DOHH2 (cell line): Measurements from ENCODE around the gene ZNF346.

Source experiments
- EZH2phosphoT487 ChIP-seq: fragments of 200-600 bp; sonication (generic); IDR thresholded peaks from 2 replicates; pipeline ENCODE4 v1.6.1; 2017; ENCODE audit warnings: borderline replicate concordance, mild to moderate bottlenecking, antibody characterized with exemption, low read length, moderate library complexity, mixed read lengths
- TF ChIP-seq, protein P1 (sequence below): fragments of 200-600 bp; sonication (generic); IDR thresholded peaks from one replicate; pipeline ENCODE4 v1.5.1; 2014; ENCODE audit warnings: antibody characterized with exemption, mild to moderate bottlenecking, low read depth, low read length; ENCODE audit not compliant: poor library complexity, severe bottlenecking

DNA sequence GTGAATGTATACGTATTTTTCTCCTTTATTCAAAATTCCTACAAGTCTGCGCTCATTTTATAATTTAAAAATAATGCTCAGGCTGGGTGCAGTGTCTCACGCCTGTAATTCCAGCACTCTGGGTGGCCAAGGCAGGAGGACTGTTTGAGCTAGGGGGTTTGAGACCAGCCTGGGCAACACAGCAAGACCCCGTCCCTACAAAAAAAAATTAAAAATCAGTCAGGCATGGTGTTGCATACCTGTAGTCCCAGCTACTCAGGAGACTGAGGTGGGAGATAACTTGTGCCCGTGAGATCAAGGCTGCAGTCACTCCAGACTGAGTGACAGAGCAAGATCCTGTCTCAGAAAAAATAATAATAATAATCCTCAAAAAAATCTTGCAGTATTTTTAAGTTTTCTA lies 23.7 kb upstream of the ZNF346 start:
- TF ChIP-seq, protein P1, sequence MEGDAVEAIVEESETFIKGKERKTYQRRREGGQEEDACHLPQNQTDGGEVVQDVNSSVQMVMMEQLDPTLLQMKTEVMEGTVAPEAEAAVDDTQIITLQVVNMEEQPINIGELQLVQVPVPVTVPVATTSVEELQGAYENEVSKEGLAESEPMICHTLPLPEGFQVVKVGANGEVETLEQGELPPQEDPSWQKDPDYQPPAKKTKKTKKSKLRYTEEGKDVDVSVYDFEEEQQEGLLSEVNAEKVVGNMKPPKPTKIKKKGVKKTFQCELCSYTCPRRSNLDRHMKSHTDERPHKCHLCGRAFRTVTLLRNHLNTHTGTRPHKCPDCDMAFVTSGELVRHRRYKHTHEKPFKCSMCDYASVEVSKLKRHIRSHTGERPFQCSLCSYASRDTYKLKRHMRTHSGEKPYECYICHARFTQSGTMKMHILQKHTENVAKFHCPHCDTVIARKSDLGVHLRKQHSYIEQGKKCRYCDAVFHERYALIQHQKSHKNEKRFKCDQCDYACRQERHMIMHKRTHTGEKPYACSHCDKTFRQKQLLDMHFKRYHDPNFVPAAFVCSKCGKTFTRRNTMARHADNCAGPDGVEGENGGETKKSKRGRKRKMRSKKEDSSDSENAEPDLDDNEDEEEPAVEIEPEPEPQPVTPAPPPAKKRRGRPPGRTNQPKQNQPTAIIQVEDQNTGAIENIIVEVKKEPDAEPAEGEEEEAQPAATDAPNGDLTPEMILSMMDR = no peak
- no peak for TF ChIP-seq EZH2phosphoT487
